Activated CD4-positive, CD25-positive, alpha-beta regulatory T cell treated with anti-CD3 and anti-CD28 coated beads, Interleukin-2, amount 50 U/mL, for 16 hours (primary cell): ENCODE measurements around the gene XXYLT1.

ENCODE experiments used
- DNase-seq: peaks from one replicate; pipeline ENCODE4 v3.0.0-alpha.2; 2020; ENCODE audit warnings: low read depth, low spot score

Gene XXYLT1

GRCh38 chr3:195131176-195131575 lies 139.8 kb downstream of the XXYLT1 start:
- DNase-seq: no peak

- peak; percentile 23 for DNase-seq
These were observed 141.1 kb downstream of the XXYLT1 start for GRCh38 chr3:195129644-195130492.

GRCh38 chr3:195129072-195129643 lies 141.8 kb downstream of the XXYLT1 start:
- no peak for DNase-seq

GRCh38 chr3:195128255-195129071 lies 142.5 kb downstream of the XXYLT1 start:
- no peak for DNase-seq

- no peak for DNase-seq
These were observed 144.8 kb downstream of the XXYLT1 start for GRCh38 chr3:195126056-195126605.

- no peak for DNase-seq
These were observed 145.3 kb downstream of the XXYLT1 start for GRCh38 chr3:195125646-195126045.

- DNase-seq: no peak
These were observed 146.5 kb downstream of the XXYLT1 start for GRCh38 chr3:195124378-195124992.

GRCh38 chr3:195123281-195123691 lies 147.7 kb downstream of the XXYLT1 start:
- DNase-seq: no peak

GRCh38 chr3:195122261-195122660 lies 148.7 kb downstream of the XXYLT1 start:
- no peak for DNase-seq

GRCh38 chr3:195120267-195120601 lies 150.7 kb downstream of the XXYLT1 start:
- DNase-seq: no peak

GRCh38 chr3:195119461-195120266 lies 151.3 kb downstream of the XXYLT1 start:
- no peak for DNase-seq

GRCh38 chr3:195118671-195119070 lies 152.3 kb downstream of the XXYLT1 start:
- no peak for DNase-seq

GRCh38 chr3:195117978-195118581 lies 152.9 kb downstream of the XXYLT1 start:
- DNase-seq: no peak

GRCh38 chr3:195116407-195117185 lies 154.4 kb downstream of the XXYLT1 start:
- DNase-seq: no peak

GRCh38 chr3:195115600-195116406 lies 155.2 kb downstream of the XXYLT1 start:
- DNase-seq: no peak

GRCh38 chr3:195114786-195115599 lies 156.0 kb downstream of the XXYLT1 start:
- no peak for DNase-seq

- no peak for DNase-seq
These were observed 157.2 kb downstream of the XXYLT1 start for GRCh38 chr3:195113536-195114425.
